ENCODE data around the gene PCBP4.

Gene PCBP4

DNA sequence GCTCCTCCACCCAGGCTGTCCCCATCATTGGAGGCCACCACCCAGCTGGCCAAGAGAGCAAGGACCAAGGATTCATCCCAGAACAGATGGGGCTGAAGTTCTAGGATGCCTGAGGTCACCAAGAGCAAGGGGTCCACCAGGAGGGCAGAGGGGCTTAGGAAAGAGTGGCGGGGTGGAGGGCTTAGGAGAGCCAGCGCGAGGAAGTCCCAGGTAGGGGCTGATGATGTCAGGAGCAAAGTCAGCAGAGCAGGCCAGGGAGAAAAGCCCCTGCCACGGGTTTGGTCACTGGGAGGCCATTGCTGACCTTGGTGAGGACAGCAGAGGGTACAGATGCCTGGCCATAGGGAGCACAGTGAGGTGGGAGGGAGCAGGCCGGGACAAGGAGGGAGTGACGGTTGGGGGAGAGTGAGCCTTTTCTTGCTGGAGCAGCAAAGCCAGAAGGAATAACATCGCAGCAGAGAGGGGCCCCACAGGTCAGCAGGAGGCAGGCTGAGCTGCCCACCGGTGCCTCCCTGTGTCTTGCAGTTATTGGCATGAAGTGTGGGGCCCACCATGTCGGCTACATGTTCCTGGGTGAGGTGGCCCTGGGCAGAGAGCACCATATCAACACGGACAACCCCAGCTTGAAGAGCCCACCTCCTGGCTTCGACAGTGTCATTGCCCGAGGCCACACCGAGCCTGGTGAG, 19.9 kb downstream of the PCBP4 start:
- Histone ChIP-seq H3K4me2 (ENCODE audit: low read length) (no peak overlapping the region), H3K27me3 (ENCODE audit: low read depth, low read length) (no peaks in the 10 kb centered on the region), H4K20me1 (ENCODE audit: insufficient read depth, low read length) (no peaks in the 10 kb centered on the region), H3K36me3 (replicated peaks; ENCODE audit: low read depth, low read length) (no peaks in the 10 kb centered on the region), H3K9ac (ENCODE audit: low read length) (no peak overlapping the region), H3K4me1 (ENCODE audit: low read length) (peaks cover 9% of the 10 kb centered on the region), H3K79me2 (ENCODE audit: low read length) (no peaks in the 10 kb centered on the region), H2AFZ (ENCODE audit: low read depth, low read length) (no peak overlapping the region), H3K27ac (ENCODE audit: low read length) (no peak overlapping the region), H3K9me3 (ENCODE audit: insufficient read depth, low read length) (no peaks in the 10 kb centered on the region), H3K4me3 (ENCODE audit: low read length) (no peak overlapping the region)
- TF ChIP-seq CTCF (IDR thresholded peaks at IDR 0.05; ENCODE audit: low read depth, low read length) (no peak), EZH2phosphoT487 (IDR thresholded peaks at IDR 0.05; ENCODE audit: low read depth) (no peak)

DNA sequence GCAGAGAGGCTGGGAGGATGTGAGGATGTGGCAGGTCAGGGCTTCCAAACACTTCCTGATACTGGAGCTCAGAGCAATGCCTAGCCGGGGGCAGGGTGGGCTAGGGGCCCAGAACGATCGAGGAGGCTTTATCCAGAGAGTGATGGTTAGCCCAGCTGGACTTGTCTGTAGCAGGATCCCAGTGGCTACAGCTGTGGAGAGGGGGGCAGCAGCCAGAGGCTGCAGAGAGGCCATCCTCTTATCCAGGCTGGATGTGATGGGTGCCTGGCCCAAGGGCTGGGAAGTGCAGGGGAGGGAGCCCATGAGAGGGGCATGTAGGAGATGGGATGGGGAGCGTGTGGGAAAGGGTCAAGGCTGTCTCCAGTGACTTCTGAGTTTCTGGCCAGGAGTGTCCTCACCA, 20.5 kb downstream of the PCBP4 start:
- Histone ChIP-seq H3K9me3 (ENCODE audit: insufficient read depth, low read length) (no peaks in the 10 kb centered on the region), H3K36me3 (replicated peaks; ENCODE audit: low read depth, low read length) (no peaks in the 10 kb centered on the region)
- TF ChIP-seq EZH2phosphoT487 (IDR thresholded peaks at IDR 0.05; ENCODE audit: low read depth) (no peak), CTCF (IDR thresholded peaks at IDR 0.05; ENCODE audit: low read depth, low read length) (no peak)

DNA sequence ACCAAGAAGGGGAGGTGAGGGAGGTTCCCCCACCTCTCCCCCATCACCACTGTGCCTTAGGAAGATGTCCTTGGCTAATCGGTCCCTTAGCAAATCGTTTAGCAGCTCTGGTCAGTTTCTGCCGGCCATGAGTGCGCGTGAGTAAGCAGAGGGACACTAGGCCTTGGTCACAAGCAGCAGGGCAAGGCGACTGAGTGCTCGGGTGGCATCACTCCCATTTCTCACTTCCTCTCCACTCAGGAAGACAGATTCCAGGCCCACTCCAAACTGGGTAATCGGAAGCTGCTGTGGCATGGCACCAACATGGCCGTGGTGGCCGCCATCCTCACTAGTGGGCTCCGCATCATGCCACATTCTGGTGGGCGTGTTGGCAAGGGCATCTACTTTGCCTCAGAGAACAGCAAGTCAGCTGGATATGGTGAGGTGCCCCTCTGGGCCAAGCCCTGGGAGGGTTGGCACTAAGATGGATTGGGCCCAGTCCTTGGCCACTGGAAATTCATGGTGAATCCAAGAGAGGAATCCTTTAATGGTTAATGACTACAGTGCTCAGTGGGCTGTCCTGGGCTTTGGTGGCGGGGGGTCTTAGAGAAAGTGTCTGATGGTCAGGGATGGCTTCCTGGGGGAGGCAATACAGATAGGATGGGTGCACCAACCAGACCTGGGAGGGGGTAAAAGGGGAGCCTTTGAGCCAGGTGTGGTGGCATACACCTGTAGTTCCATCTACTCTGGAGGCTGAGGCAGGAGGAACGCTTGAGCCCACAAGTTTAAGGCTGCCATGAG, 21.1 kb downstream of the PCBP4 start:
- Histone ChIP-seq H3K4me2 (ENCODE audit: low read length) (no peak overlapping the region), H3K9ac (ENCODE audit: low read length) (no peak overlapping the region), H4K20me1 (ENCODE audit: insufficient read depth, low read length) (no peaks in the 10 kb centered on the region), H3K27ac (ENCODE audit: low read length) (no peak overlapping the region), H2AFZ (ENCODE audit: low read depth, low read length) (no peak overlapping the region), H3K4me3 (ENCODE audit: low read length) (no peak overlapping the region), H3K27me3 (ENCODE audit: low read depth, low read length) (no peaks in the 10 kb centered on the region), H3K36me3 (replicated peaks; ENCODE audit: low read depth, low read length) (no peaks in the 10 kb centered on the region), H3K79me2 (ENCODE audit: low read length) (peaks cover 6% of the 10 kb centered on the region), H3K9me3 (ENCODE audit: insufficient read depth, low read length) (no peaks in the 10 kb centered on the region), H3K4me1 (ENCODE audit: low read length) (peaks cover 9% of the 10 kb centered on the region)
- no peak for TF ChIP-seq CTCF (IDR thresholded peaks at IDR 0.05; ENCODE audit: low read depth, low read length)
- TF ChIP-seq EZH2phosphoT487 (IDR thresholded peaks at IDR 0.05; ENCODE audit: low read depth): no peak

More for the DNA sequence above, 20.5 kb downstream of the PCBP4 start:
- Histone ChIP-seq H3K9ac (ENCODE audit: low read length) (no peak overlapping the region), H3K4me1 (ENCODE audit: low read length) (peaks cover 9% of the 10 kb centered on the region), H3K4me3 (ENCODE audit: low read length) (no peak overlapping the region), H3K4me2 (ENCODE audit: low read length) (no peak overlapping the region), H3K79me2 (ENCODE audit: low read length) (no peaks in the 10 kb centered on the region), H3K27ac (ENCODE audit: low read length) (no peak overlapping the region), H2AFZ (ENCODE audit: low read depth, low read length) (no peak overlapping the region), H3K27me3 (ENCODE audit: low read depth, low read length) (no peaks in the 10 kb centered on the region), H4K20me1 (ENCODE audit: insufficient read depth, low read length) (no peaks in the 10 kb centered on the region)

GRCh38 chr3:51945031-51945840, 22.0 kb downstream of the PCBP4 start:
- Histone ChIP-seq H3K4me3 (ENCODE audit: low read length) (no peak overlapping the region), H3K9me3 (ENCODE audit: insufficient read depth, low read length) (no peaks in the 10 kb centered on the region), H4K20me1 (ENCODE audit: insufficient read depth, low read length) (0 out of 2 replicates have a peak, but pooled peaks cover 3% of the 10 kb centered on the region), H3K4me1 (ENCODE audit: low read length) (peaks cover 16% of the 10 kb centered on the region), H3K4me2 (ENCODE audit: low read length) (no peak overlapping the region), H3K27me3 (ENCODE audit: low read depth, low read length) (no peaks in the 10 kb centered on the region), H3K9ac (ENCODE audit: low read length) (no peak overlapping the region), H2AFZ (ENCODE audit: low read depth, low read length) (no peak overlapping the region), H3K36me3 (replicated peaks; ENCODE audit: low read depth, low read length) (peaks cover 2% of the 10 kb centered on the region), H3K79me2 (ENCODE audit: low read length) (peaks cover 15% of the 10 kb centered on the region), H3K27ac (ENCODE audit: low read length) (no peak overlapping the region)
- TF ChIP-seq EZH2phosphoT487 (IDR thresholded peaks at IDR 0.05; ENCODE audit: low read depth): no peak
- no peak for TF ChIP-seq CTCF (IDR thresholded peaks at IDR 0.05; ENCODE audit: low read depth, low read length)

All from OCI-LY3 (cell line).